ENCODE results near the gene AIFM3. TPM values are rescaled to one million over a fixed set of nuclear protein-coding genes. Genes with fewer than 3 reads are reported as not detected.

Gene AIFM3
- total RNA-seq, 1 experiment from 2014 or later, result 4.2 TPM

- intact Hi-C loops (cut with micrococcal nuclease; ENCODE audit: unreplicated experiment), result no loop called here
- BruUV-seq (replicated peaks), result no TSS peak
- Mint-ChIP-seq H3K9me3 (ENCODE audit: low read depth, unreplicated experiment) (no peaks in the 10 kb centered on the region), H3K4me1 (ENCODE audit: low read depth, unreplicated experiment) (peaks cover 10% of the 10 kb centered on the region), H3K4me3 (ENCODE audit: low read depth, unreplicated experiment) (no peak overlapping the region), H3K27me3 (ENCODE audit: unreplicated experiment) (no peaks in the 10 kb centered on the region), H3K36me3 (ENCODE audit: insufficient read depth, unreplicated experiment) (peaks cover 40% of the 10 kb centered on the region), H3K27ac (ENCODE audit: unreplicated experiment) (no peak overlapping the region)
- CTCF ChIA-PET, result interaction anchor here (0.5 to 0.6 kb wide), 2 partner anchors 27 to 50 kb away, joined by 3 to 4 read pairs; no protein-coding TSS in a partner anchor
- no peak for TF ChIP-seq CTCF (IDR thresholded peaks at IDR 0.05; ENCODE audit: unreplicated experiment)
- no peak for DNase-seq
These were observed 7.2 kb upstream of the AIFM3 start for GRCh38 chr22:20959578-20960461.

- intact Hi-C loops (cut with micrococcal nuclease; ENCODE audit: unreplicated experiment), result no loop called here
- no peak overlapping the region for H3K27ac Mint-ChIP-seq (ENCODE audit: unreplicated experiment)
- no peaks in the 10 kb centered on the region for H3K27me3 Mint-ChIP-seq (ENCODE audit: unreplicated experiment)
- no TSS peak for BruUV-seq (replicated peaks)
- H3K9me3 Mint-ChIP-seq (ENCODE audit: low read depth, unreplicated experiment), result no peaks in the 10 kb centered on the region
- H3K4me3 Mint-ChIP-seq (ENCODE audit: low read depth, unreplicated experiment), result no peak overlapping the region
- TF ChIP-seq CTCF (IDR thresholded peaks at IDR 0.05; ENCODE audit: unreplicated experiment), result no peak
- H3K4me1 Mint-ChIP-seq (ENCODE audit: low read depth, unreplicated experiment), result peaks cover 10% of the 10 kb centered on the region
- CTCF ChIA-PET, result interaction anchor here (0.7 to 1.4 kb wide), 2 partner anchors 9 to 49 kb away, joined by 4 to 12 read pairs; no protein-coding TSS in a partner anchor
- DNase-seq, result no peak
- peaks cover 45% of the 10 kb centered on the region for H3K36me3 Mint-ChIP-seq (ENCODE audit: insufficient read depth, unreplicated experiment)
These were observed 6.4 kb upstream of the AIFM3 start for GRCh38 chr22:20960609-20961008.

- Mint-ChIP-seq H3K9me3 (ENCODE audit: low read depth, unreplicated experiment) (no peaks in the 10 kb centered on the region), H3K4me3 (ENCODE audit: low read depth, unreplicated experiment) (no peak overlapping the region), H3K4me1 (ENCODE audit: low read depth, unreplicated experiment) (peaks cover 10% of the 10 kb centered on the region), H3K27me3 (ENCODE audit: unreplicated experiment) (no peaks in the 10 kb centered on the region), H3K36me3 (ENCODE audit: insufficient read depth, unreplicated experiment) (peaks cover 30% of the 10 kb centered on the region), H3K27ac (ENCODE audit: unreplicated experiment) (no peak overlapping the region)
- CTCF ChIA-PET, result interaction anchor here (0.6 kb wide), 1 partner anchor 21 kb away, joined by 3 read pairs; no protein-coding TSS in a partner anchor
- DNase-seq, result no peak
- intact Hi-C loops (cut with micrococcal nuclease; ENCODE audit: unreplicated experiment), result no loop called here
- TF ChIP-seq CTCF (IDR thresholded peaks at IDR 0.05; ENCODE audit: unreplicated experiment), result no peak
- BruUV-seq (replicated peaks), result no TSS peak
These were observed 4.5 kb upstream of the AIFM3 start for GRCh38 chr22:20962491-20962945.

- no peaks in the 10 kb centered on the region for H3K9me3 Mint-ChIP-seq (ENCODE audit: low read depth, unreplicated experiment)
- BruUV-seq (replicated peaks), result no TSS peak
- no peak for TF ChIP-seq CTCF (IDR thresholded peaks at IDR 0.05; ENCODE audit: unreplicated experiment)
- intact Hi-C loops (cut with micrococcal nuclease; ENCODE audit: unreplicated experiment), result no loop called here
- no peak overlapping the region for H3K27ac Mint-ChIP-seq (ENCODE audit: unreplicated experiment)
- peaks cover 21% of the 10 kb centered on the region for H3K36me3 Mint-ChIP-seq (ENCODE audit: insufficient read depth, unreplicated experiment)
- no peaks in the 10 kb centered on the region for H3K27me3 Mint-ChIP-seq (ENCODE audit: unreplicated experiment)
- no peak for DNase-seq
- H3K4me3 Mint-ChIP-seq (ENCODE audit: low read depth, unreplicated experiment), result no peak overlapping the region
- peaks cover under 1% of the 10 kb centered on the region for H3K4me1 Mint-ChIP-seq (ENCODE audit: low read depth, unreplicated experiment)
- CTCF ChIA-PET, result interaction anchor here (0.7 kb wide), 1 partner anchor 486 kb away, joined by 3 read pairs; no protein-coding TSS in a partner anchor
These were observed 3.6 kb upstream of the AIFM3 start for GRCh38 chr22:20963201-20964052.
